Measurements from ENCODE around the gene SLC8A1. TPM values are rescaled to one million over a fixed set of nuclear protein-coding genes. Genes with fewer than 3 reads are reported as not detected.

Gene SLC8A1
- total RNA-seq, 2 donors from 2014 or later, result 23.2 to 28.2 TPM

- WGBS, result 50% methylated on average over 1 of the region's 1 CpG
- TF ChIP-seq POLR2A (IDR thresholded peaks at IDR 0.05) (no peak), CTCF (IDR thresholded peaks at IDR 0.05) (peak in 1 of 4 experiments; percentile 18), POLR2AphosphoS5 (IDR thresholded peaks at IDR 0.05) (no peak)
- no peak overlapping the region for H3K4me3 ChIP-seq
- no peaks in the 10 kb centered on the region for H3K4me1 ChIP-seq (replicated peaks)
- no peaks in the 10 kb centered on the region for H3K9me3 ChIP-seq
- no peaks in the 10 kb centered on the region for H3K36me3 ChIP-seq
- no peak overlapping the region for H3K27ac ChIP-seq
- H3K27me3 ChIP-seq (replicated peaks; ENCODE audit: insufficient read depth), result no peaks in the 10 kb centered on the region
- intact Hi-C loops (cut with DNase I), result loop anchor here (5.0 kb wide), 3 partner anchors 78 to 228 kb away; partner anchors contain the start of gene SLC8A1
- no peak for DNase-seq (ENCODE audit: low spot score)
Observed at GRCh38 chr2:40284797-40285196, 167.1 kb downstream of the SLC8A1 start.

GRCh38 chr2:40283111-40283909, 168.6 kb downstream of the SLC8A1 start:
- WGBS, result 60% methylated on average over 7 of the region's 7 CpGs
- no peaks in the 10 kb centered on the region for H3K4me1 ChIP-seq (replicated peaks)
- no peaks in the 10 kb centered on the region for H3K36me3 ChIP-seq
- no peaks in the 10 kb centered on the region for H3K9me3 ChIP-seq
- intact Hi-C loops (cut with DNase I), result no loop called here
- no peaks in the 10 kb centered on the region for H3K27me3 ChIP-seq (replicated peaks; ENCODE audit: insufficient read depth)
- H3K4me3 ChIP-seq, result no peak overlapping the region
- peak overlapping the region in 1 of 2 donors; percentile 13 for H3K27ac ChIP-seq
- TF ChIP-seq POLR2AphosphoS5 (IDR thresholded peaks at IDR 0.05) (no peak), CTCF (IDR thresholded peaks at IDR 0.05) (no peak), POLR2A (IDR thresholded peaks at IDR 0.05) (no peak)
- no peak for DNase-seq (ENCODE audit: low spot score)

GRCh38 chr2:40282428-40282827, 169.5 kb downstream of the SLC8A1 start:
- Histone ChIP-seq H3K36me3 (no peaks in the 10 kb centered on the region), H3K4me1 (replicated peaks) (no peaks in the 10 kb centered on the region), H3K4me3 (no peak overlapping the region), H3K27ac (peak overlapping the region in 1 of 2 donors; percentile 48), H3K9me3 (no peaks in the 10 kb centered on the region), H3K27me3 (replicated peaks; ENCODE audit: insufficient read depth) (no peaks in the 10 kb centered on the region)
- TF ChIP-seq POLR2A (IDR thresholded peaks at IDR 0.05) (no peak), CTCF (IDR thresholded peaks at IDR 0.05) (no peak), POLR2AphosphoS5 (IDR thresholded peaks at IDR 0.05) (no peak)
- no peak for DNase-seq (ENCODE audit: low spot score)
- 53% methylated on average over 7 of the region's 7 CpGs for WGBS
- intact Hi-C loops (cut with DNase I), result no loop called here

- Histone ChIP-seq H3K36me3 (no peaks in the 10 kb centered on the region), H3K9me3 (no peaks in the 10 kb centered on the region), H3K27me3 (replicated peaks; ENCODE audit: insufficient read depth) (no peaks in the 10 kb centered on the region), H3K4me1 (replicated peaks) (no peaks in the 10 kb centered on the region), H3K27ac (peak overlapping the region; percentile 44 to 48), H3K4me3 (no peak overlapping the region)
- peak; percentile 52 for TF ChIP-seq POLR2AphosphoS5 (IDR thresholded peaks at IDR 0.05)
- TF ChIP-seq CTCF (IDR thresholded peaks at IDR 0.05), result no peak
- intact Hi-C loops (cut with DNase I), result no loop called here
- DNase-seq (ENCODE audit: low spot score), result peak; percentile 24
- 31% methylated on average over 3 of the region's 3 CpGs for WGBS
Observed at GRCh38 chr2:40281021-40281940, 170.6 kb downstream of the SLC8A1 start.
